HCT116 (cell line): Measurements from ENCODE around the gene FDXR.

Source experiments
- EZH2 ChIP-seq: fragments of 200-600 bp; sonication (generic); IDR thresholded peaks from 2 replicates; pipeline ENCODE4 v1.6.1; 2017; ENCODE audit warnings: antibody characterized with exemption, mixed run types
- EZH2phosphoT487 ChIP-seq: fragments of 200-600 bp; IDR thresholded peaks from 2 replicates; pipeline ENCODE4 v1.6.1; 2018; ENCODE audit warnings: antibody characterized with exemption, borderline replicate concordance
- POLR2A ChIP-seq: IDR thresholded peaks from 2 replicates; pipeline ENCODE4 v1.7.0; 2011; ENCODE audit warnings: borderline replicate concordance; ENCODE audit not compliant: insufficient read depth, insufficient read length; ENCODE audit errors: extremely low read depth
- TCF7L2 ChIP-seq: IDR thresholded peaks from 2 replicates; pipeline ENCODE4 v1.7.0; 2011; ENCODE audit warnings: borderline replicate concordance, inconsistent platforms; ENCODE audit not compliant: insufficient read depth, insufficient read length; ENCODE audit errors: extremely low read depth
- ZFX ChIP-seq: fragments of 450-650 bp; IDR thresholded peaks from 2 replicates; pipeline ENCODE4 v1.6.1; 2017
- ZNF274 ChIP-seq: fragments of 200-500 bp; sonication (Bioruptor generic); IDR thresholded peaks from 2 replicates; pipeline ENCODE4 v1.6.1; 2014; ENCODE audit warnings: mild to moderate bottlenecking, low read depth, low read length, inconsistent platforms
- TF ChIP-seq, protein P1 (sequence below), 3 experiments: fragments of 200-600 bp in 1 of 3; sonication (generic) in 1 of 3; IDR thresholded peaks in 2 of 3; conservative IDR thresholded peaks in 1 of 3; 2 replicates each; pipeline ENCODE4 v1.5.1; 2012 to 2017; ENCODE audit warnings: low read depth in 2 of 3, low read length in 2 of 3, antibody characterized with exemption in 1 of 3, borderline replicate concordance in 1 of 3, control low read depth in 1 of 3, mild to moderate bottlenecking in 1 of 3, mixed read lengths in 1 of 3, mixed run types in 1 of 3, moderate library complexity in 1 of 3; ENCODE audit not compliant: insufficient read depth in 1 of 3
- TF ChIP-seq, protein P2 (sequence below): IDR thresholded peaks from 2 replicates; pipeline ENCODE4 v1.6.1; 2012; ENCODE audit warnings: low read depth
- TF ChIP-seq, protein P3 (sequence below): IDR thresholded peaks from 2 replicates; pipeline ENCODE4 v1.6.1; 2012

DNA sequence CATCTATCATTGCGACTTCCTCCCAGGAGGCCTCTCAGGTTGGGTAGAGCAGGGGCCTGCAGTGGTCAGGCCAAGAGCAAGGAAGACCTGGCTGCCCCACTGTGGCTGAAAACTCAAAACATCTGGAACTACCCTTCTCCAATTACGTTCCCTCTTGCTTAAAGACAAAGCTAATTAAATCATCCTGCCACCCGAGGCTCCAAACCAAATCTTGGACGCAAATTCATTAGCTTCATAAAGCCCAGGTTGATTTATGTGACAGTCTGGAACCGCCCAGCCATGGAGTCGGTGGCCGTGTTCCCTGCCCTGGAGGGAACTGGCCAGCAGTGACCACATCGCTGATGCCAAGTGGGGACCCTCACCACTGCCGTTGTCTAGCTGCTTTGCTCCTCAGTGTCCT is 34.5 kb downstream of the FDXR start:
- TF ChIP-seq, protein P1, sequence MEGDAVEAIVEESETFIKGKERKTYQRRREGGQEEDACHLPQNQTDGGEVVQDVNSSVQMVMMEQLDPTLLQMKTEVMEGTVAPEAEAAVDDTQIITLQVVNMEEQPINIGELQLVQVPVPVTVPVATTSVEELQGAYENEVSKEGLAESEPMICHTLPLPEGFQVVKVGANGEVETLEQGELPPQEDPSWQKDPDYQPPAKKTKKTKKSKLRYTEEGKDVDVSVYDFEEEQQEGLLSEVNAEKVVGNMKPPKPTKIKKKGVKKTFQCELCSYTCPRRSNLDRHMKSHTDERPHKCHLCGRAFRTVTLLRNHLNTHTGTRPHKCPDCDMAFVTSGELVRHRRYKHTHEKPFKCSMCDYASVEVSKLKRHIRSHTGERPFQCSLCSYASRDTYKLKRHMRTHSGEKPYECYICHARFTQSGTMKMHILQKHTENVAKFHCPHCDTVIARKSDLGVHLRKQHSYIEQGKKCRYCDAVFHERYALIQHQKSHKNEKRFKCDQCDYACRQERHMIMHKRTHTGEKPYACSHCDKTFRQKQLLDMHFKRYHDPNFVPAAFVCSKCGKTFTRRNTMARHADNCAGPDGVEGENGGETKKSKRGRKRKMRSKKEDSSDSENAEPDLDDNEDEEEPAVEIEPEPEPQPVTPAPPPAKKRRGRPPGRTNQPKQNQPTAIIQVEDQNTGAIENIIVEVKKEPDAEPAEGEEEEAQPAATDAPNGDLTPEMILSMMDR (IDR thresholded peaks at IDR 0.05 in 2 of 3, conservative IDR thresholded peaks at IDR 0.05 in 1 of 3; ENCODE audit: borderline replicate concordance in 1 of 3, insufficient read depth in 1 of 3, low read depth in 2 of 3, low read length in 2 of 3) = no peak
- TF ChIP-seq, protein P2, sequence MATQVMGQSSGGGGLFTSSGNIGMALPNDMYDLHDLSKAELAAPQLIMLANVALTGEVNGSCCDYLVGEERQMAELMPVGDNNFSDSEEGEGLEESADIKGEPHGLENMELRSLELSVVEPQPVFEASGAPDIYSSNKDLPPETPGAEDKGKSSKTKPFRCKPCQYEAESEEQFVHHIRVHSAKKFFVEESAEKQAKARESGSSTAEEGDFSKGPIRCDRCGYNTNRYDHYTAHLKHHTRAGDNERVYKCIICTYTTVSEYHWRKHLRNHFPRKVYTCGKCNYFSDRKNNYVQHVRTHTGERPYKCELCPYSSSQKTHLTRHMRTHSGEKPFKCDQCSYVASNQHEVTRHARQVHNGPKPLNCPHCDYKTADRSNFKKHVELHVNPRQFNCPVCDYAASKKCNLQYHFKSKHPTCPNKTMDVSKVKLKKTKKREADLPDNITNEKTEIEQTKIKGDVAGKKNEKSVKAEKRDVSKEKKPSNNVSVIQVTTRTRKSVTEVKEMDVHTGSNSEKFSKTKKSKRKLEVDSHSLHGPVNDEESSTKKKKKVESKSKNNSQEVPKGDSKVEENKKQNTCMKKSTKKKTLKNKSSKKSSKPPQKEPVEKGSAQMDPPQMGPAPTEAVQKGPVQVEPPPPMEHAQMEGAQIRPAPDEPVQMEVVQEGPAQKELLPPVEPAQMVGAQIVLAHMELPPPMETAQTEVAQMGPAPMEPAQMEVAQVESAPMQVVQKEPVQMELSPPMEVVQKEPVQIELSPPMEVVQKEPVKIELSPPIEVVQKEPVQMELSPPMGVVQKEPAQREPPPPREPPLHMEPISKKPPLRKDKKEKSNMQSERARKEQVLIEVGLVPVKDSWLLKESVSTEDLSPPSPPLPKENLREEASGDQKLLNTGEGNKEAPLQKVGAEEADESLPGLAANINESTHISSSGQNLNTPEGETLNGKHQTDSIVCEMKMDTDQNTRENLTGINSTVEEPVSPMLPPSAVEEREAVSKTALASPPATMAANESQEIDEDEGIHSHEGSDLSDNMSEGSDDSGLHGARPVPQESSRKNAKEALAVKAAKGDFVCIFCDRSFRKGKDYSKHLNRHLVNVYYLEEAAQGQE = no peak
- TF ChIP-seq EZH2 (no peak), EZH2phosphoT487 (no peak), POLR2A (no peak), ZFX (no peak), ZNF274 (no peak), TCF7L2 (no peak)
- TF ChIP-seq, protein P3, sequence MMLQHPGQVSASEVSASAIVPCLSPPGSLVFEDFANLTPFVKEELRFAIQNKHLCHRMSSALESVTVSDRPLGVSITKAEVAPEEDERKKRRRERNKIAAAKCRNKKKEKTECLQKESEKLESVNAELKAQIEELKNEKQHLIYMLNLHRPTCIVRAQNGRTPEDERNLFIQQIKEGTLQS = no peak
